ENCODE results near the gene RRP1. TPM values are rescaled to one million over a fixed set of nuclear protein-coding genes. Genes with fewer than 3 reads are reported as not detected.
A peak's percentile ranks its signal among the peaks of the same experiment; 100 is the strongest.

RRP1 gene
- total RNA-seq, 2 donors from 2014 or later = 14.5 to 25.7 TPM

GRCh38 chr21:43767498-43767983 lies 21.8 kb upstream of the RRP1 start:
- Histone ChIP-seq H3K4me1 (peaks cover 8% of the 10 kb centered on the region), H3K4me3 (no peak overlapping the region), H3K9ac (ENCODE audit: low read depth in 2 of 2, low read length in 2 of 2) (peak overlapping the region; percentile 43 to 63), H3K27ac (no peak overlapping the region), H3K36me3 (no peaks in the 10 kb centered on the region), H3K9me3 (no peaks in the 10 kb centered on the region), H3K27me3 (no peaks in the 10 kb centered on the region)
- intact Hi-C loops (cut with DNase I) = no loop called here
- no peak for TF ChIP-seq CTCF (IDR thresholded peaks at IDR 0.05)
- no peak for DNase-seq

- peak; percentile 76 for DNase-seq
- H3K27me3 ChIP-seq = no peaks in the 10 kb centered on the region
- TF ChIP-seq CTCF (IDR thresholded peaks at IDR 0.05) = no peak
- H3K36me3 ChIP-seq = peaks cover 3% of the 10 kb centered on the region
- no peaks in the 10 kb centered on the region for H3K9me3 ChIP-seq
- no peak overlapping the region for H3K4me3 ChIP-seq
- intact Hi-C loops (cut with DNase I) = no loop called here
- peaks cover 8% of the 10 kb centered on the region for H3K4me1 ChIP-seq
- no peak overlapping the region for H3K27ac ChIP-seq
- H3K9ac ChIP-seq (ENCODE audit: low read depth in 2 of 2, low read length in 2 of 2) = peak overlapping the region; percentile 43 to 63
Observed at GRCh38 chr21:43767984-43768867, 21.2 kb upstream of the RRP1 start.

- DNase-seq = no peak
- Histone ChIP-seq H3K27me3 (no peaks in the 10 kb centered on the region), H3K27ac (no peak overlapping the region), H3K36me3 (peaks cover 7% of the 10 kb centered on the region), H3K4me1 (peaks cover 8% of the 10 kb centered on the region), H3K9ac (ENCODE audit: low read depth in 2 of 2, low read length in 2 of 2) (peak overlapping the region in 1 of 2 donors; percentile 63), H3K9me3 (no peaks in the 10 kb centered on the region), H3K4me3 (no peak overlapping the region)
- intact Hi-C loops (cut with DNase I) = no loop called here
- no peak for TF ChIP-seq CTCF (IDR thresholded peaks at IDR 0.05)
Observed at GRCh38 chr21:43768868-43769167, 20.6 kb upstream of the RRP1 start.

- Histone ChIP-seq H3K9me3 (no peaks in the 10 kb centered on the region), H3K4me3 (no peak overlapping the region), H3K36me3 (peaks cover 7% of the 10 kb centered on the region), H3K27ac (no peak overlapping the region), H3K4me1 (peaks cover 8% of the 10 kb centered on the region), H3K27me3 (no peaks in the 10 kb centered on the region), H3K9ac (ENCODE audit: low read depth in 2 of 2, low read length in 2 of 2) (no peak overlapping the region)
- no peak for TF ChIP-seq CTCF (IDR thresholded peaks at IDR 0.05)
- intact Hi-C loops (cut with DNase I) = no loop called here
- no peak for DNase-seq
Observed at GRCh38 chr21:43769325-43769958, 19.9 kb upstream of the RRP1 start.

- no peak for DNase-seq
- no peak overlapping the region for H3K4me3 ChIP-seq
- no peak overlapping the region for H3K9ac ChIP-seq (ENCODE audit: low read depth in 2 of 2, low read length in 2 of 2)
- H3K27me3 ChIP-seq = no peaks in the 10 kb centered on the region
- no peak overlapping the region for H3K27ac ChIP-seq
- H3K9me3 ChIP-seq = no peaks in the 10 kb centered on the region
- peaks cover 7% of the 10 kb centered on the region for H3K36me3 ChIP-seq
- peaks cover 14% of the 10 kb centered on the region for H3K4me1 ChIP-seq
- intact Hi-C loops (cut with DNase I) = no loop called here
- no peak for TF ChIP-seq CTCF (IDR thresholded peaks at IDR 0.05)
Observed at GRCh38 chr21:43770066-43770655, 19.2 kb upstream of the RRP1 start.

Data from colonic mucosa (tissue), 4 donors.